SK-N-SH (cell line): ENCODE results near the gene GOLGA6D.

Experiments
- CTCF ChIP-seq: fragments of 200-600 bp; sonication (generic); IDR thresholded peaks from 2 replicates; pipeline ENCODE4 v1.6.1; 2017; ENCODE audit warnings: antibody characterized with exemption, mild to moderate bottlenecking, moderate library complexity
- FOXM1 ChIP-seq: IDR thresholded peaks from 2 replicates; pipeline ENCODE4 v1.4.0; 2012; ENCODE audit warnings: low read depth, mild to moderate bottlenecking
- POLR2AphosphoS5 ChIP-seq: IDR thresholded peaks from 2 replicates; pipeline ENCODE4 v1.6.1; 2012; ENCODE audit warnings: low read depth, low read length
- SMC3 ChIP-seq: IDR thresholded peaks from 2 replicates; pipeline ENCODE4 v1.6.1; 2012; ENCODE audit warnings: low read depth, low read length, improper control_type of control experiment

- TF ChIP-seq POLR2AphosphoS5 (no peak), SMC3 (no peak), FOXM1 (no peak), CTCF (no peak)
These were observed 57.1 kb downstream of the GOLGA6D start for GRCh38 chr15:75339531-75340240.
